KOPT-K1 (cell line): ENCODE results near the gene HOXD13.

Experiments used
- H3K27ac ChIP-seq: fragments of 200-600 bp; sonication (generic); 2 replicates; pipeline ENCODE4 v1.5.1; 2016; ENCODE audit warnings: antibody characterized with exemption, mild to moderate bottlenecking, low read depth, low read length; ENCODE audit not compliant: poor library complexity, severe bottlenecking
- H3K36me3 ChIP-seq: fragments of 200-600 bp; sonication (generic); 2 replicates; pipeline ENCODE4 v1.5.1; 2017; ENCODE audit warnings: antibody characterized with exemption, mild to moderate bottlenecking, low read length, moderate library complexity; ENCODE audit not compliant: insufficient read depth
- H3K9me3 ChIP-seq: fragments of 200-600 bp; sonication (generic); 2 replicates; pipeline ENCODE4 v1.5.1; 2017; ENCODE audit warnings: antibody characterized with exemption, low read length, mild to moderate bottlenecking; ENCODE audit not compliant: insufficient read depth, poor library complexity, severe bottlenecking

HOXD13 gene

DNA sequence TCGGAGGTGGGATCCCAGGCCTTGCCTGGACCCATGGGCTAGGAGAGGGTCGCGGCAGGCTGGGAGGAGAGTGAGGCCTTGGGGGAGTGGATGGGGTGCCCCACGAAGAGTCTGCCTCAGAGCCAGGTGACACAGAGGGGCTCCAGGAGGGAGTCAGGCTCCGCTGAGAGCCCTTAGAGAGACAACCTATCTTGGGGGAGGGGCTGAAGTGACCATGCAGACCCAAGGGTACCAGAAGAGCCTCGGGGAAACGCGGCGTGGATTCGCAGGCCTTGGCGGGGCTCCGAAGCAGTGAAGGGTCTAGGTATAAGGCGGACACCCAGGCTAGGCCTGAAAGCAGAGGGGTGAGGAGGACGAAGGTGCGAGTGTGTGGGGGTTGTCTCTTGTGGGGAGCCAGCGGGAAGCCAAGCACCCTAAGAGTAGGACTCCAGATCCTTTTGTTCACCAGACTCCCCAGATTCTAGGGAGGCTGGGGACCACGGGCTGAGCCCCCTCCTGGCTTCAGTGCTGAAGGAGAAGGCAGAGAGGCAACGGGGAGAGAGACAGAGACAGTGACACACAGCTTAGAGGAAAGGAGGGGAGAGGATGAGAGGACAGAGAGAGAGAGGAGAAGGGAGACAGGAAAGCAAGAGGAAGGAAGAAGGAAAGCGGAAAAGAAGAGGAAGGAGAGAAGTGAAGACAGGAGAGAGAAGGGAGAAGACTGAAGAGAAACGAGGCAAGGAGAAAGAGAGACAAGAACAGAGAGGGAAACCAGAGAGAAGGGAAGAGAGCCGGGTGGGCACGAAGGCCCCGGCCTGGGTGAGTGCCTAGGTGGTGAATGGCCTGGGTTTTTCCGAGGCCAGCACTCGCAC is 13.4 kb downstream of the HOXD13 start:
- Histone ChIP-seq H3K9me3 (no peaks in the 10 kb centered on the region), H3K27ac (no peak overlapping the region), H3K36me3 (no peaks in the 10 kb centered on the region)

- Histone ChIP-seq H3K36me3 (no peaks in the 10 kb centered on the region), H3K27ac (no peak within 1 kb of the TSS), H3K9me3 (no peaks in the 10 kb centered on the region)
Observed at GRCh38 chr2:176106581-176107539, 14.3 kb downstream of the HOXD13 start, which contains the start of gene HOXD11. TSS of gene HOXD11 (plus strand) at chr2:176107280. CDS start at chr2:176107356, 76 bp downstream.

- no peaks in the 10 kb centered on the region for H3K36me3 ChIP-seq
- H3K27ac ChIP-seq = no peak overlapping the region
- no peaks in the 10 kb centered on the region for H3K9me3 ChIP-seq
Observed at GRCh38 chr2:176107731-176108181, 15.2 kb downstream of the HOXD13 start.

DNA sequence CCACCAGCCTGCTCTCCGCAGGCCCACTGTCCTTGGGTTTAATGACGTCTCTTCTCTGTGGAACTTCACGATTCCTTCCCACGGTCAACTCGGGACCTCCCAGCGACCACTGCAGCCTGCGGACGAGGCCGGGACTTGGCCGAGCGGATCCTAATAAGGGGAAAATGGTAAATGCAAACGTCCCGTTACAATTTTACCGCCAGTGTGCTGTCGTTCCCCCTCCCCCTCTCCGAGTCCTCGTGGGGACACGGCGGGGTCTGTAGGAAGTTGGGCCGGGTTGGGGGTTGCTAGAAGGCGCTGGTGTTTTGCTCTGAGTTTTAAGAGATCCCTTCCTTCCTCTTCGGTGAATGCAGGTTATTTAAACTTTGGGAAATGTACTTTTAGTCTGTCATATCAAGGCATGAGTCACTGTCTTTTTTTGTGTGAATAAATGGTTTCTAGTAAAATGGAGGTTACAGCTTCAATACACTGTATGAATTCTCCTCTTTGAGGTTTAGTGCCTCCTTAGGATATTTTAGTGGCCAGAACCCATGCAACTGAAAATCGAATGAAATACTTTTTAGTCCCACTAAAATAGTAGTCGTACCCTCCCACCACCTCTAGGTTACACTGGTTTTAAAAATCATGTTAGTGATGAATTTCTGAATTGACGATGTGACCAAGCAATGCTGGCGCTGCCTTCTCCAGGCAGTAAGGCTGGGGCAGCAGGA is 16.8 kb downstream of the HOXD13 start:
- Histone ChIP-seq H3K36me3 (no peaks in the 10 kb centered on the region), H3K27ac (no peak overlapping the region), H3K9me3 (no peaks in the 10 kb centered on the region)

- Histone ChIP-seq H3K36me3 (no peaks in the 10 kb centered on the region), H3K9me3 (no peaks in the 10 kb centered on the region), H3K27ac (no peak overlapping the region)
Observed at GRCh38 chr2:176109946-176110345, 17.4 kb downstream of the HOXD13 start.

DNA sequence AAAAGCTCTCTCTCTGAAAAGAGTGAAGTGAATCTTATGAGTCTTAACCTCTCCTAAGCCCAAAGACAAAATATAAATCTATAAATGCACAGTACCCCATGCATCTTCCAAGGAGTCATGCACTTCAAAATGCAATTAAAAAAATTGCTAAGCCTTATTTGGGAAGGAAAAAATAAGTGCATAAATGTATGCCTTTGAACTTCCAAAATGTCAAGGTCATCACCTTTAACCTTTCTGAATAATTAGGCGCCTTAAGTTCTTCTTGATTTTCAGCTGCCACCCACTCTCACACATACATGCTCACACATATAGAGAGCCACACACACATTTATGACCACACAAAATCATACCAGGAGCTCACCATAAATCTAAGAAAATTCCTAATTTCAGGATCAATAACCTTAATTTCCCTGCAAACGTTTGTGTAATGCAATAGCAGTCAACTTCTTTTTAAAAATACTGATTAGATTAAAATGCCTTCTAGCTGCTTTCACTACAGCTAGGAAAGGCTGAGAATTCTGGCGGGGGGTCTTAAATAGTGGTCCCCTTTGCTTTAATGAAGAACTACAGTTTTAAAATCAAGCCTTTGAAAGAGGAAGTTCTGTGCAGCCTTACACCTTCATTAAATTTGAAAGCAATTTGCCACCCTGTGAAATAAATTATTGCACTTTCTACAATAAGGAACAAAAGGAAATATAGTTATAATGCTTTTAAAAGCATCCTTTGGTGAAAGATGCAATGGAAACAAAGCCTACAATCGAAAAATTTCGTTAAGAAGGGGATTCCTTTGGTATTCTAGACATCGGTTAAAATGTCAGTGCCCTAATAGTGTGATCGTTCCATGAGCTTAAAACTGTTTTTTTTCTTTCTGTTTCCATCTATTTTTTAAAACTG is 18.1 kb downstream of the HOXD13 start:
- Histone ChIP-seq H3K27ac (no peak overlapping the region), H3K36me3 (no peaks in the 10 kb centered on the region), H3K9me3 (no peaks in the 10 kb centered on the region)

- Histone ChIP-seq H3K27ac (no peak overlapping the region), H3K36me3 (no peaks in the 10 kb centered on the region), H3K9me3 (no peaks in the 10 kb centered on the region)
Observed at GRCh38 chr2:176111309-176111663, 18.8 kb downstream of the HOXD13 start.

DNA sequence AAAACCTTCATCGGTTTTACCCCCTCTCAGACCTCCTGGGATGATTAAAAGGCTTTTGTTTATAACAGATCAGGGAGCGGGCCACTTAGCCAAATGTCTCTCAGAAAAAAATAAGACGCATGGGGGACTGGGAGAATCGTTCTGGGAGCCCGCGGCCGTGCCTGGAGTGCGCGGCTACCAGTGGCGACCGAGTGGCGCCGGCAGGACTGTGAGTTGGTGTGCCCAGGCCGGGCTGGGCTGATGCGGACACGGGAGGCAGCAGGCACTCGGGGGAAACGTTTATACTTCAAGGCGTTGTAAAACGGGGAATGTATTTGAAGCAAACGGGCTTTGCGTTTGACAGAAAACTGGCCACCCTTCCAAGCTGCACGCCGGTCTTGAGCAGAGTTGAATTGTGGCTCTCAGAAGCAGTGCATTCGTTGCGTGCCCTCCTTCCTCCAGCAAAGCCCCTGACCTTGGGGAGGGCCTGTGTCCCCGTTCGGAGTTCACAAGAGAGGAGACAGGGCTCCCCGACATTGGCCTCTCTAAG is 19.4 kb downstream of the HOXD13 start:
- Histone ChIP-seq H3K27ac (no peak overlapping the region), H3K9me3 (no peaks in the 10 kb centered on the region), H3K36me3 (no peaks in the 10 kb centered on the region)

- no peaks in the 10 kb centered on the region for H3K9me3 ChIP-seq
- H3K36me3 ChIP-seq = no peaks in the 10 kb centered on the region
- H3K27ac ChIP-seq = no peak overlapping the region
Observed at GRCh38 chr2:176112375-176113302, 20.1 kb downstream of the HOXD13 start.

DNA sequence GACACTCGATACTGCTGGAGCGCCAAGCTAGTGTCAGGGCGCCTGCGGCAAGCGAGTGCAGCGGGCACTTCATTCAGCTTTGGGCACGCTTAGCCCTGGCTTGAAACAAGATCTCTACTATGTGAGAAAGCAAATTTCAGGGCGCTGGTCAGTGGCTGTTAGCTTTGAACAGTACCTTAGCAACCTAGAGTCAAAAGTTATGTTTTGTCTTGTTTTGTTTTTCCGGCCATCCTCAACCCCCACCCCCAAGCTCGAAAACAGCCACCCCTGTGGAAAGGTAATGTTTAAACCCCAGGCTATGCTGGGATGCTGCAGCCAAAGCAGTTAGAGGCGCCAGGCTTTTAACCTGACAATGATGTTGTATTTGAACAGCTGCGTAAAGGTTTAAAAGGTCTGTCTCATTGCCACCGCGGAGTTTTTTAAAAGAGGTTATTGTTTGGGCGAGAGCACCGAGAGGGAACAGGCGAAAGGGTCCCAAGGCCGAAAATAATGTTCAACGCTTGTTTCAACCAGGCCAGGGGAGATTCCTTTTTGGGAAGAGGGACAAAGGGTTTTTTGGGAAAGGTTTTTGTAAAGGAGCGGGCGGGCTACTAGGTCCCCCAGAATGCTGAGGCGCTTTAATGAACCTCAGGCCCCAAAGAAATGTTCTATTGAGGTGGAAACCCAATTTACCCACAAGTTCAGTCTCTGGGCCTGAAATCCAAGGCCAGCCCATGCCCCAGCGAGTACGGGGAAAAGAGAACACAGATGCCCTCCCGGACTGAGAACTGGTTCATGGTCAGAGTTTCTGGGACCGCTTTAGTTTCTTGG is 21.8 kb downstream of the HOXD13 start:
- Histone ChIP-seq H3K36me3 (no peaks in the 10 kb centered on the region), H3K9me3 (no peaks in the 10 kb centered on the region), H3K27ac (no peak overlapping the region)

DNA sequence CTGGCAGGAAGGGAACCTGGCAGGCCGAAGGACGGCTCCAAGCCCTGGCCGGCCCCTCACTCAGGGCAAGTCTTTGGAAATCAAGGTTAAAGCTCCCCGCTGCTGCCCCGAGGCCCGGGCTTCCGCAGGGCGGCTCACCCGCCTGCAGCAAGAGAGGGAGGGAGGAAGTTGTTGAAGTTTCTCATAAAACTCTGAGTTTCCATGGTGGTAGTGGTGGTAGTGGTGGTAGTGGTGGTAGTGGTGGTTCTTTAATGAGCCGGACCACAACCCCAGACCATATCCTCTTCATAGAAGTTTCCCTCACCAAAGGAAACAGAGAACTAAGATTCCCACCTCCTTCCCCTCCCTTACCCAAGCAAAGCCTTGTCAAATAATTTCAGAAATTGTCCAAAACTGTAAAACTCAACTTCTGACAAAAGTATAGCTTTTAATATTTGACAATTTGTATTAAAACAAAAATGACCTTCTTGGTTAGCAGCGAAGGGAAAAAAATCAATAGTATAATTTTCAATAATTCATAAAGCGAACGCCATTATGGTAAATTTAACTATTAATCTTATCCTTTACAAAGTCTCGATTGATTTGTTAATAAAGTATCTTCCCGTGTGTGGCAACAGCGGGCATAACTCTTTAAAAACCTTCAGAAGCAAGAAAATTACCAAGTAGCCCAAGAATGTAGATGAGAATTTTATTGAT is 22.6 kb downstream of the HOXD13 start:
- Histone ChIP-seq H3K36me3 (no peaks in the 10 kb centered on the region), H3K9me3 (no peaks in the 10 kb centered on the region), H3K27ac (no peak overlapping the region)
